ENCODE measurements around the gene ZBTB24. TPM values are rescaled to one million over a fixed set of nuclear protein-coding genes. Genes with fewer than 3 reads are reported as not detected.

The ZBTB24 gene
- total RNA-seq, 2 experiments from 2014 or later: 15.3 to 17.0 TPM

DNA sequence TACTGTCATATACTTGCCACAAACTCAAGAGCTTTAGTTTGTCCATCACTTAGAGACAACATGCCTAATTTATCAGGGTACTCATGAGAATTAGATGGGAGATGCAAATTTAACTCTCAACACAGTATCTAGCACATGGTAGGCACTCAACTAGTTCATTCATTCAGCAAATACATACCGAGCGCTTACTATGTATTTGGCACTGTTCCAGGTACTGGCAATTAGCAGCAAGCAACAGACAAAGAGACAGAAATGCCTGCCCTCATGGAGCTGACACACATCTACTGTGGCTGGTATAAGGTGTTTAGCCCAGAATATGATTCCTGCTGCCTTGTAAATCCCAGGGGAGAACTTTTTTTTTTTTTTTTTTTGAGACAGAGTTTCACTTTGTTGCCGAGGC, 32.2 kb downstream of the ZBTB24 start:
- intact Hi-C loops (cut with micrococcal nuclease; ENCODE audit: unreplicated experiment): loop anchor here (10.0 kb wide), 1 partner anchor 356 kb away; the partner anchor contains the start of genes CEP57L1 and SESN1
- ChIA-PET POLR2A (interaction anchor here (1.5 kb wide), 1 partner anchor 29 kb away, joined by 5 read pairs; no protein-coding TSS in a partner anchor), CTCF (ENCODE audit: unreplicated experiment) (no interaction called here)
- H4K20me1 ChIP-seq (ENCODE audit: insufficient read depth, low read length): no peaks in the 10 kb centered on the region
- H3K4me2 ChIP-seq (ENCODE audit: low read length): no peak overlapping the region
- no TSS peak for BruUV-seq (replicated peaks)
- peaks cover 15% of the 10 kb centered on the region; the same call in 1 of the 2 replicates for H3K79me2 ChIP-seq (ENCODE audit: insufficient read depth, low read depth, low read length)
- H3K27ac ChIP-seq (ENCODE audit: low read depth, low read length, poor library complexity, severe bottlenecking): no peak overlapping the region
- no peak for TF ChIP-seq EZH2phosphoT487 (IDR thresholded peaks at IDR 0.05; ENCODE audit: borderline replicate concordance, low read depth, low read length)
- TF ChIP-seq, protein P1, sequence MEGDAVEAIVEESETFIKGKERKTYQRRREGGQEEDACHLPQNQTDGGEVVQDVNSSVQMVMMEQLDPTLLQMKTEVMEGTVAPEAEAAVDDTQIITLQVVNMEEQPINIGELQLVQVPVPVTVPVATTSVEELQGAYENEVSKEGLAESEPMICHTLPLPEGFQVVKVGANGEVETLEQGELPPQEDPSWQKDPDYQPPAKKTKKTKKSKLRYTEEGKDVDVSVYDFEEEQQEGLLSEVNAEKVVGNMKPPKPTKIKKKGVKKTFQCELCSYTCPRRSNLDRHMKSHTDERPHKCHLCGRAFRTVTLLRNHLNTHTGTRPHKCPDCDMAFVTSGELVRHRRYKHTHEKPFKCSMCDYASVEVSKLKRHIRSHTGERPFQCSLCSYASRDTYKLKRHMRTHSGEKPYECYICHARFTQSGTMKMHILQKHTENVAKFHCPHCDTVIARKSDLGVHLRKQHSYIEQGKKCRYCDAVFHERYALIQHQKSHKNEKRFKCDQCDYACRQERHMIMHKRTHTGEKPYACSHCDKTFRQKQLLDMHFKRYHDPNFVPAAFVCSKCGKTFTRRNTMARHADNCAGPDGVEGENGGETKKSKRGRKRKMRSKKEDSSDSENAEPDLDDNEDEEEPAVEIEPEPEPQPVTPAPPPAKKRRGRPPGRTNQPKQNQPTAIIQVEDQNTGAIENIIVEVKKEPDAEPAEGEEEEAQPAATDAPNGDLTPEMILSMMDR (conservative IDR thresholded peaks at IDR 0.05; ENCODE audit: low read length): no peak
- H3K9me2 ChIP-seq (ENCODE audit: insufficient read depth, low read length): no peaks in the 10 kb centered on the region
- H3K36me3 ChIP-seq (ENCODE audit: insufficient read depth, low read length): peaks cover 65% of the 10 kb centered on the region
- no peak overlapping the region for H2AFZ ChIP-seq (ENCODE audit: low read length)
- no peaks in the 10 kb centered on the region for H3K9me3 ChIP-seq (ENCODE audit: low read length)
- no peak overlapping the region for H3K4me3 ChIP-seq (ENCODE audit: low read depth, low read length, poor library complexity, severe bottlenecking)
- no peak for DNase-seq (ENCODE audit: low spot score)
- H3K4me1 ChIP-seq (ENCODE audit: insufficient read depth, low read length, poor library complexity, severe bottlenecking): peaks cover 49% of the 10 kb centered on the region

DNA sequence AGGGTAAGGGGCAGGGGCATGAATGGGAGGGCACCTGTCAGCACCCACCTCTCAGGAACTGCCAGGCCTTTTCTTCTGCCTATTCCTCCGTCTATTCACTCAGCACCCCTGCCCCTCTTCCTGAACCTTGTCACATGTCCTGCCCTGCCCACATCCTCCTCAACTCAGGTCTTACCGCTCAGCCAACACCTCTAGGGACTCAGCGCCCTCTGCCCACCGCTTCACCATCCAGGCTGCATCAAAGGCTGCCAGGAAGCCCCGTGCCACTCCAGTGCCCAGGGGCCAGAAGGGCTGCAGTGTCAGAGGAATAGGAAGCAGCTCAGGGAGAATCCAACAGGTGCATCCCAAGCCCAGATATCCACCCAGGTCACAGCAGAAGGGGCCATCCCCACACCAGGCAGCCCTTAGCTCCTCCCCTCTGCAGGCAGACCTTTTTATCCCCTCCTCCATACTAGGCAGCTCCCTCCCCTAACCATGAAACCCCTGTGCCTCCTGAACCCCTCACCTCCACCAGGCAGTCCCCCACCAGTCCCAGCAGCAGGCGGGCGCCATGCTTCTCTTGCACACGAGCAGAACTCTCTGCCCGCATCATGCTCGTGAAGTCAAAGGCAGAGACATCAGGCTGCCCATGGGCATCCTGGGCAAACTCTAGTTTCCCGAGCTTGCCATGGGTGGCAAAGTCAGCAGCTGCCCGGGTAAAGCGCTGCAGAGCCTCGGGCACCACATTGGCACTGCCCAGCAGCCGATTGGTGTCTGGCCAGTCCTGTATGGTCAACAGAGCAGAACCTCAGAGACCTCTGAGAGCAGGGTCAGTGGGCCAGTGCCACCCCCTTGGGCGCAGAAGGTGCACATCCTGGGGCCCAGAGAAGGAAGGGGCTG, 33.0 kb downstream of the ZBTB24 start:
- no peaks in the 10 kb centered on the region for H3K9me3 ChIP-seq (ENCODE audit: low read length)
- CTCF ChIA-PET (ENCODE audit: unreplicated experiment): interaction anchor here (0.6 kb wide), 1 partner anchor 34 kb away, joined by 3 read pairs; no protein-coding TSS in a partner anchor
- H3K36me3 ChIP-seq (ENCODE audit: insufficient read depth, low read length): peaks cover 73% of the 10 kb centered on the region
- DNase-seq (ENCODE audit: low spot score): peak; percentile 32
- H3K4me2 ChIP-seq (ENCODE audit: low read length): peak overlapping the region; percentile 13; the same call in 1 of the 2 replicates
- H3K9me2 ChIP-seq (ENCODE audit: insufficient read depth, low read length): no peaks in the 10 kb centered on the region
- H4K20me1 ChIP-seq (ENCODE audit: insufficient read depth, low read length): no peaks in the 10 kb centered on the region
- H3K4me3 ChIP-seq (ENCODE audit: low read depth, low read length, poor library complexity, severe bottlenecking): no peak overlapping the region
- TF ChIP-seq EZH2phosphoT487 (IDR thresholded peaks at IDR 0.05; ENCODE audit: borderline replicate concordance, low read depth, low read length): no peak
- TF ChIP-seq, protein P1 (conservative IDR thresholded peaks at IDR 0.05; ENCODE audit: low read length): no peak
- H2AFZ ChIP-seq (ENCODE audit: low read length): no peak overlapping the region
- BruUV-seq (replicated peaks): no TSS peak
- POLR2A ChIA-PET: interaction anchor here (0.7 to 1.5 kb wide), 2 partner anchors 9 to 30 kb away, joined by 4 to 5 read pairs; no protein-coding TSS in a partner anchor
- intact Hi-C loops (cut with micrococcal nuclease; ENCODE audit: unreplicated experiment): loop anchor here (10.0 kb wide), 1 partner anchor 355 kb away; the partner anchor contains the start of genes CEP57L1 and SESN1
- H3K4me1 ChIP-seq (ENCODE audit: insufficient read depth, low read length, poor library complexity, severe bottlenecking): peaks cover 49% of the 10 kb centered on the region
- no peak overlapping the region for H3K27ac ChIP-seq (ENCODE audit: low read depth, low read length, poor library complexity, severe bottlenecking)
- peaks cover 15% of the 10 kb centered on the region; the same call in 1 of the 2 replicates for H3K79me2 ChIP-seq (ENCODE audit: insufficient read depth, low read depth, low read length)
